ENCODE results near the gene EIPR1. TPM values are rescaled to one million over a fixed set of nuclear protein-coding genes. Genes with fewer than 3 reads are reported as not detected.

The EIPR1 gene
- total RNA-seq, 1 donor from 2014 or later = 27.9 TPM

DNA sequence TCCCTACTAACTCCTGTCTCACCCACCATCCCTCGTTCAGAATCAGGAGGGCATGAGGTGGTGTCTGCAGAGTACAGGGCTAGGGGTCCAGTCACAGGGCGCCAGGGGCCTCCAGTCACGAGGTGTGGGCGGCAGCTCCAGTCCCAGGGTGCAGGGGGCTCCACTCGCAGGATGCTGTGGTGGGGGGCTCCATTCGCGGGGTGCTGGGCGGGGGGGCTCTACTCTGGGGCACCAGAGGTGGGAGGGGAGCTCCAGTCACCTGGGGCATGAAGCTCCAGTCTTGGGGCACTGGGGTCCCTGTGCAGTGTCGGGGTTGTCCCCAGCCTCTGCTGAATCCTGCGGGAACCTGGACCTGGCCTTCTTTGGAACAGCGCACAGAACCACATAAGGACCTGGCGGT, 66.0 kb downstream of the EIPR1 start:
- no peak for DNase-seq (ENCODE audit: low spot score in 2 of 2, unreplicated experiment in 2 of 2)
- Mint-ChIP-seq H3K36me3 (peaks cover 3% of the 10 kb centered on the region), H3K9me3 (peaks cover 6% of the 10 kb centered on the region), H3K27ac (no peak overlapping the region), H3K4me1 (no peaks in the 10 kb centered on the region), H3K27me3 (ENCODE audit: low read depth) (no peaks in the 10 kb centered on the region), H3K4me3 (no peak overlapping the region)
- TF ChIP-seq CTCF (IDR thresholded peaks at IDR 0.05; ENCODE audit: unreplicated experiment) = no peak

- Mint-ChIP-seq H3K27ac (no peak overlapping the region), H3K36me3 (peaks cover 3% of the 10 kb centered on the region), H3K9me3 (peaks cover 6% of the 10 kb centered on the region), H3K4me3 (no peak overlapping the region), H3K4me1 (no peaks in the 10 kb centered on the region), H3K27me3 (ENCODE audit: low read depth) (no peaks in the 10 kb centered on the region)
- DNase-seq (ENCODE audit: low spot score in 2 of 2, unreplicated experiment in 2 of 2) = no peak
- TF ChIP-seq CTCF (IDR thresholded peaks at IDR 0.05; ENCODE audit: unreplicated experiment) = no peak
These were observed 67.9 kb downstream of the EIPR1 start for GRCh38 chr2:3309496-3310355.

DNA sequence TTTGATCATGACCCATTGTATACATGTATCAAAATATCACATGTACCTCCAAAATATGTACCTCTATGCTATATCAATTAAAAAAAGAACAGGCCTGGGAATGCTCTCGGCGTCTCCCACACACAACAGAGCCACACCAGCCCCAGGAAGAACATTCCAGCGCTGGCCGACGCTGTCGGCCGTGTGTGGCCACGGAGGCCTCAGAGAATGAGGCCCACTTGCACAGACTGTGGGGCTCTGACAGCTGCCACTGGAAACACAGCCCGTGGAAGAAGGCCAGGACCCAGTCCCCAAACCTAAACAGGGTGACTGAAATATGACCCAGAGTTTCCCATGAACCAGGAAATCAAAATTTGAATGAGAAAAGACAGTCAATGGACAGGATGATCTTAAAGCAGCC, 69.7 kb downstream of the EIPR1 start:
- Mint-ChIP-seq H3K4me1 (peaks cover 8% of the 10 kb centered on the region), H3K4me3 (no peak overlapping the region), H3K27me3 (ENCODE audit: low read depth) (no peaks in the 10 kb centered on the region), H3K9me3 (peaks cover 6% of the 10 kb centered on the region), H3K27ac (no peak overlapping the region), H3K36me3 (peaks cover 5% of the 10 kb centered on the region)
- no peak for TF ChIP-seq CTCF (IDR thresholded peaks at IDR 0.05; ENCODE audit: unreplicated experiment)
- DNase-seq (ENCODE audit: low spot score in 2 of 2, unreplicated experiment in 2 of 2) = no peak

DNA sequence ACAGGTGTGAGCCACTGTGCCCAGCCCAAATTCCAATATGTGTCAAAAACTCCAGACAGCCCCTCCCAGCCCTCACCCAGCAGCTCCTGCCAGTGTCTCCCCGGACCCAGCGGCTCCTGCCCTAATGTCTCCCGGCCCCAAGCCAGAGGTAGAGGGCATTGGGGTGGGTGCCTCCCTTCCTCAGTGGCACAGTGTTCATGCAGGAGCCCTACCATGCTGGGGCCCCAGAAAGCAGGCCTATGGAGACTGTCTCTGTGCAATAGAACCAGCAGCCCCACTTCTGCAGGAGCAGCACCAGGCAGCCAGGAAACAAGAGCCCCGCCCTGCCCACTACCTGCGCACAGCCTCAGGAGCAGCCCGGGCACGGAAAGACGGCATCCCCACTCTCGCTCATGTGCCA, 70.4 kb downstream of the EIPR1 start:
- DNase-seq (ENCODE audit: low spot score in 2 of 2, unreplicated experiment in 2 of 2) = no peak
- TF ChIP-seq CTCF (IDR thresholded peaks at IDR 0.05; ENCODE audit: unreplicated experiment) = no peak
- no peak overlapping the region for H3K27ac Mint-ChIP-seq
- peaks cover 6% of the 10 kb centered on the region for H3K9me3 Mint-ChIP-seq
- peaks cover 5% of the 10 kb centered on the region for H3K36me3 Mint-ChIP-seq
- peaks cover 14% of the 10 kb centered on the region for H3K4me1 Mint-ChIP-seq
- no peaks in the 10 kb centered on the region for H3K27me3 Mint-ChIP-seq (ENCODE audit: low read depth)
- no peak overlapping the region for H3K4me3 Mint-ChIP-seq

DNA sequence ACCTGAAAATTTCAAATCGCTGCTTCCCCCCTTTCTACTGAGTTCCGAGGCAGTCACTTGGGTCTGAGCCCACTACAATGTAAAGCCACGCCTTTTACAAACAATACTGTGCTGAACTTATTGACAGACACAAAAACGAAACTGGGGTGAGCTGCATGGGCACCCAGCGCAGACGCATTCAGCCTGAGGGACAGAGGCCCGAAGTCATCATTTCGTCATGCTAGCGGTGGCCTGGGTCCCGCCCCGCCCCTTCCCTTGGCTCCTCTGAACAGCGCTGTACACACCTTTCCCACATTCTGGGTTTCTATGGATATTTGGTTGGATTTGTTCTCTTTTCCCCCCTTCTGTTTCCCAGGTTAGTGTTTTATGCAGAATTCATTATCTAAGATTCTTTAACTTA, 71.7 kb downstream of the EIPR1 start:
- Mint-ChIP-seq H3K27ac (no peak overlapping the region), H3K4me1 (peaks cover 14% of the 10 kb centered on the region), H3K36me3 (peaks cover 5% of the 10 kb centered on the region), H3K9me3 (peaks cover 6% of the 10 kb centered on the region), H3K4me3 (no peak overlapping the region), H3K27me3 (ENCODE audit: low read depth) (no peaks in the 10 kb centered on the region)
- TF ChIP-seq CTCF (IDR thresholded peaks at IDR 0.05; ENCODE audit: unreplicated experiment) = no peak
- DNase-seq (ENCODE audit: low spot score in 2 of 2, unreplicated experiment in 2 of 2) = no peak

All from mesothelial cell of epicardium (in vitro differentiated cells).